GM10248 (cell line): ENCODE results near the gene DAZL.

ENCODE experiments used
- CTCF ChIA-PET: fragments of 300-600 bp; sonication (Branson Sonifier 250); formaldehyde crosslinking; extraction: SDS; loops from one replicate; lab custom pipeline; 2021; ENCODE audit warnings: antibody characterized with exemption; lab: Yijun Ruan, JAX
- POLR2A ChIA-PET: fragments of 350-650 bp; sonication (Branson Sonifier 250); formaldehyde crosslinking; extraction: SDS; loops from one replicate; lab custom pipeline; 2020; ENCODE audit warnings: antibody characterized with exemption; lab: Yijun Ruan, JAX
- DNase-seq: peaks from one replicate; pipeline ENCODE4 v3.0.0; 2012; ENCODE audit errors: extremely low spot score
- TF ChIP-seq, protein P1 (sequence below): IDR thresholded peaks from 2 replicates; pipeline ENCODE4 v1.5.1; 2012; ENCODE audit warnings: mild to moderate bottlenecking, low read depth; ENCODE audit errors: extremely low read depth, missing control alignments, control extremely low read depth

DAZL gene

DNA sequence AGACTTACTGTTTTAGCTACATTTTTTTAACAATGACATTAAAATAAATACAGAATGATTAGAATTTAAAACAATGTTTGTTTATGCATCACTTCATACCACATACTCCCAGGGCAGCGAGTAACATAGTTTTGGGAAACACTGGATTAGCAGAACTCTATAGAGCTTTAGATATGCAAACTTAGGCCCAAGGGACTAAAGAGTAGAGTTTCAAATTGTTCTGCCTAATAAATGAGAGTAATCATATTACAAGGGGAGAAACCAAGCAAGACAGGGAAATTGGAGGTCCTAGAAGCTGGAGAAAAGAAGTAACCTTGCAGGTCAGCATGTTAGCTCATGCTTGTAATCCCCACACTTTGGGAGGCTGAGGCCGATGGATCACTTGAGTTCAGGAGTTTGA is 3.6 kb upstream of the DAZL start:
- POLR2A ChIA-PET, result no interaction called here
- CTCF ChIA-PET, result interaction anchor here (1.1 to 4.5 kb wide), 4 partner anchors 8 to 634 kb away, joined by 3 to 38 read pairs (median 4); no protein-coding TSS in a partner anchor

DNA sequence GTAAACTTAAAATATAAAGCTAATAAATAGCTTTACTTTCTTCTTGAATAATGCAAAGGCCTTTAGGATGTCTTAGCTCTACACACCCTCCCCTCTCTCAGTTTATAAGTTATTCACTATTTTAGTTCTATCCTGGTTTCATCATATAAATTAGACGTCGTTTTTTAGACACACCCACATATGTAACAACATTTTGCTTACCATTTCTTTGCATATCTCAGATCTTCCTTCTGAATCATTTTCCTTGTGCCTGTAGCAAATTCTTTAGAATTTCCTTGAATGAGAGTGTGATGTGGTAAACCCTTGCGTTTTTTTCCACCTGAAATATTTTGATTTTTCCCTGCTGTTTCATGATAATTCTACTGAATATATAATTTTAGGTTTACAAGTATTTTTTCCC is 2.5 kb upstream of the DAZL start:
- ChIA-PET POLR2A (no interaction called here), CTCF (interaction anchor here (1.5 kb wide), 1 partner anchor 635 kb away, joined by 3 read pairs; no protein-coding TSS in a partner anchor)
- no peak for DNase-seq
- TF ChIP-seq, protein P1, sequence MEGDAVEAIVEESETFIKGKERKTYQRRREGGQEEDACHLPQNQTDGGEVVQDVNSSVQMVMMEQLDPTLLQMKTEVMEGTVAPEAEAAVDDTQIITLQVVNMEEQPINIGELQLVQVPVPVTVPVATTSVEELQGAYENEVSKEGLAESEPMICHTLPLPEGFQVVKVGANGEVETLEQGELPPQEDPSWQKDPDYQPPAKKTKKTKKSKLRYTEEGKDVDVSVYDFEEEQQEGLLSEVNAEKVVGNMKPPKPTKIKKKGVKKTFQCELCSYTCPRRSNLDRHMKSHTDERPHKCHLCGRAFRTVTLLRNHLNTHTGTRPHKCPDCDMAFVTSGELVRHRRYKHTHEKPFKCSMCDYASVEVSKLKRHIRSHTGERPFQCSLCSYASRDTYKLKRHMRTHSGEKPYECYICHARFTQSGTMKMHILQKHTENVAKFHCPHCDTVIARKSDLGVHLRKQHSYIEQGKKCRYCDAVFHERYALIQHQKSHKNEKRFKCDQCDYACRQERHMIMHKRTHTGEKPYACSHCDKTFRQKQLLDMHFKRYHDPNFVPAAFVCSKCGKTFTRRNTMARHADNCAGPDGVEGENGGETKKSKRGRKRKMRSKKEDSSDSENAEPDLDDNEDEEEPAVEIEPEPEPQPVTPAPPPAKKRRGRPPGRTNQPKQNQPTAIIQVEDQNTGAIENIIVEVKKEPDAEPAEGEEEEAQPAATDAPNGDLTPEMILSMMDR, result no peak

More for the DNA sequence above, 3.6 kb upstream of the DAZL start:
- TF ChIP-seq, protein P1, result no peak
- no peak for DNase-seq

DNA sequence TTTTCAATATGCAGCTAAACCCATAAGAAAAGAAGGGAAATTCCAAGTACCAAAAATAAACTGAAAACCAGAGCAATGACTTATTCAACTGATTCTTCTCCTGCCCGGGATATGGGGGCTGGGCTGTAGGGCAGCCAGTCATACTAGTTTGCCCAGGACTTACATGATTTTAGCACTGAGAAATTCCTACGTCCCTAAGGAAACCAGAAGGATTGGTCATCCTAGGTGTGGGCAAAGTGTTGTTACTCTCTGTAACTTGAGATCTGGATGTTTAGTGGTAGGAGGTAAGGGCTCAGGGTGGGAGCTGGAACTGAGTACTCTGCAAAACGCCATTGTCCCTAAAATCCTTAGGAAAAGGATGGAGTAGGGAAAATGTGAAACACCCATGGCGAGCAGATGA is 1.2 kb upstream of the DAZL start:
- TF ChIP-seq, protein P1, result no peak
- CTCF ChIA-PET, result interaction anchor here (1.3 to 1.6 kb wide), 3 partner anchors 10 to 527 kb away, joined by 3 to 7 read pairs (median 3); no protein-coding TSS in a partner anchor
- DNase-seq, result no peak
- POLR2A ChIA-PET, result no interaction called here

DNA sequence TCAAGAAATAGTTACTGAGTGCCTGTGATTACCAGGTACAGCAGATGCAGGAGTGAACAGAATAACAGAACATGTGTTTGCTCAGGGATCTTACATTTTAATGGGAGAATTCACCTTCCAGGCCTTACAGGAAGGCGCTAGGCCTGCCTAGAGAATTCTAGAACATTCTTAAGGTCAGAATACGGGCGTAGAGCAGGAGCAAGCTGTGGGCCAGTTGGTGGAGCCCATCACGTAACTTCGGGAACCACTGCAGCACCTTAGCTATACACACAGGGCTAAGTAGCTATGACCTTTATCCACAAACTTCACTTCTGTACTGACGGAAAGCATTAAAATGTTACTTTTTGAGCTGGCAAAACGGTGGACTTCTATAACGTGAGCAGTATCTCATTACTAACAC is 743 bp upstream of the DAZL start:
- ChIA-PET POLR2A (no interaction called here), CTCF (interaction anchor here (1.3 to 1.6 kb wide), 3 partner anchors 9 to 527 kb away, joined by 3 to 7 read pairs (median 3); no protein-coding TSS in a partner anchor)
- TF ChIP-seq, protein P1, result no peak
- DNase-seq, result no peak

DNA sequence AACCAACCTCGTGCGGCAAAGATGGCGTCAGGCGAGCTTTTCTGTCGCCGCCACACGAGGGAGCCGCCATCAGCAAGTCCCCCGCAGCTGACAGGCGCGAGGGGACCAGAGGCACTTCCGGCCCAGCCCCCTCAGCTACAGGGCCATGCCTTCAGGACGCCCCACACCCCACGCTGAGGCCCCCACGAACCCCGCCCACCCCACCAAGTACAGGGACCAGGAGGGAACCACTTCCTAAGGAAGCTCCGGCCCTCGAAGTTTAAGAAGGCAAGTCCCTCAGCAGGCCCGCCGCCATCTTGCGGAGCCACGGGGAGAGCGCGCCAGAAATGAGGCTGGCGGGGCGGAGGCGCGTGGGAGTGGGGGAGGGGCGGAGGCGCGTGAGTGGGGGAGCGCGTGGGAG is 790 bp downstream of the DAZL start:
- ChIA-PET POLR2A (no interaction called here), CTCF (no interaction called here)
- no peak for DNase-seq
- TF ChIP-seq, protein P1, result no peak

DNA sequence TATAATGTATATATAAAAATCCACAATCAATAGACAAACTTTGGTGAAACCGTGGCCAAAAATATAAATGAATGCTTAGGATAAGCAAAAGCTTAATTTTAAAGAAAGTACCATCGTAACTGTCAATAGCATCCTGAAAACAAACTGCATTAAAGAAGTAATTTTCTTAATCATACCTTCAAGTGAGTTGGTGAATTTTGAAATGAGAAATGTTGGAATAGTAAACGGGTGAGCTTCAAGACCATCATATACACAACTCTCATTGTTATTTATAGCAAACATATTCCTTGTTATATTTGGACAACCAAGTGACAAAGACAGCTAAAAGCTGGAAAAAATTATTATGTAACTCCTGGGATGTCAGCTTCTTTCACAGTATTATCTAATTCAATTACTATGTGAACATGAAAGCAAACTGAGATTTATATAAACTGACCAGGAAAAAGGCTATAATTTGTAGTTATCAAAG is 3.7 kb downstream of the DAZL start:
- ChIA-PET POLR2A (no interaction called here), CTCF (interaction anchor here (0.6 to 4.4 kb wide), 36 partner anchors 9 to 1240 kb away, joined by 3 to 38 read pairs (median 4); no protein-coding TSS in a partner anchor)
- no peak for DNase-seq
- TF ChIP-seq, protein P1, result no peak
